H1 (cell line): ENCODE measurements around the gene NXPH1. TPM values are rescaled to one million over a fixed set of nuclear protein-coding genes. Genes with fewer than 3 reads are reported as not detected.

ENCODE experiments used
- CTCF ChIA-PET: fragments of 300-600 bp; sonication (Branson Sonifier 250); formaldehyde crosslinking; loops from one replicate; lab custom pipeline; 2021; ENCODE audit not compliant: partially characterized antibody; lab: Charles Lee
- POLR2A ChIA-PET: fragments of 300-600 bp; sonication (Branson Sonifier 250); formaldehyde crosslinking; loops from one replicate; lab custom pipeline; 2021; ENCODE audit warnings: inconsistent platforms; ENCODE audit not compliant: partially characterized antibody; lab: Charles Lee
- DNase-seq, 2 experiments: peaks; one replicate each; pipeline versions ENCODE4 v3.0.0 to v3.0.0-alpha.2; 2010 to 2022; ENCODE audit warnings: low spot score in 2 of 2, low read depth in 1 of 2, mixed read lengths in 1 of 2
- FAIRE-seq: peaks from 2 replicates; lab custom pipeline; 2011; peaks lifted over from hg19 to GRCh38; lab: Jason Lieb, UNC
- H2AFZ ChIP-seq: 2 replicates; pipeline ENCODE4 v1.8.1; 2012; ENCODE audit warnings: low read length, inconsistent platforms
- H2AK5ac ChIP-seq: 2 replicates; pipeline ENCODE4 v1.6.1; 2013; ENCODE audit warnings: low read depth, low read length
- H2BK120ac ChIP-seq: replicated peaks from 2 replicates; pipeline ENCODE3; 2013; ENCODE audit warnings: low read depth, low read length, inconsistent platforms
- H2BK12ac ChIP-seq: 2 replicates; pipeline ENCODE4 v1.6.1; 2013; ENCODE audit warnings: low read depth, low read length
- H2BK15ac ChIP-seq: 2 replicates; pipeline ENCODE4 v1.6.1; 2013; ENCODE audit warnings: low read length
- H2BK20ac ChIP-seq: 2 replicates; pipeline ENCODE4 v1.6.1; 2013; ENCODE audit warnings: low read length
- H2BK5ac ChIP-seq: 2 replicates; pipeline ENCODE4 v1.6.1; 2013; ENCODE audit warnings: low read depth, low read length
- H3K14ac ChIP-seq: 2 replicates; pipeline ENCODE4 v1.6.1; 2013; ENCODE audit warnings: inconsistent platforms; ENCODE audit not compliant: insufficient read length
- H3K18ac ChIP-seq: 2 replicates; pipeline ENCODE4 v1.6.1; 2013; ENCODE audit warnings: low read length; ENCODE audit errors: extremely low read depth
- H3K23ac ChIP-seq: 2 replicates; pipeline ENCODE4 v1.6.1; 2013; ENCODE audit warnings: inconsistent platforms; ENCODE audit not compliant: insufficient read length
- H3K23me2 ChIP-seq: 2 replicates; pipeline ENCODE4 v1.6.1; 2013; ENCODE audit warnings: low read depth, low read length
- H3K27ac ChIP-seq: 2 replicates; pipeline ENCODE4 v1.6.1; 2011; ENCODE audit warnings: low read depth, low read length, inconsistent platforms
- H3K27me3 ChIP-seq, 4 experiments: replicated peaks in 1 of 4; 1 replicate in 1 of 4; 2 replicates in 3 of 4; pipeline versions ENCODE4 v1.6.1 to v1.8.1; 2011 to 2013; ENCODE audit warnings: low read length in 3 of 4, mild to moderate bottlenecking in 3 of 4, inconsistent platforms in 2 of 4, mixed read lengths in 2 of 4, moderate library complexity in 1 of 4; ENCODE audit not compliant: control insufficient read depth in 3 of 4, insufficient read depth in 3 of 4; ENCODE audit errors: extremely low read depth in 1 of 4
- H3K36me3 ChIP-seq, 4 experiments: 2 replicates each; pipeline versions ENCODE4 v1.6.1 to v1.8.1; 2011 to 2013; ENCODE audit warnings: mild to moderate bottlenecking in 4 of 4, low read length in 3 of 4, moderate library complexity in 2 of 4, control low read depth in 1 of 4, inconsistent platforms in 1 of 4; ENCODE audit not compliant: insufficient read depth in 4 of 4, control insufficient read depth in 2 of 4
- H3K4ac ChIP-seq: replicated peaks from 2 replicates; pipeline ENCODE3; 2013; ENCODE audit warnings: low read length, low read depth, mixed read lengths, inconsistent platforms; ENCODE audit not compliant: insufficient read length
- H3K4me1 ChIP-seq, 4 experiments: replicated peaks in 1 of 4; 1 replicate in 1 of 4; 2 replicates in 3 of 4; pipeline versions ENCODE4 v1.6.1 to v1.8.1; 2011 to 2013; ENCODE audit warnings: low read length in 3 of 4, inconsistent platforms in 2 of 4, mixed read lengths in 1 of 4; ENCODE audit not compliant: insufficient read depth in 4 of 4, control insufficient read depth in 3 of 4
- H3K4me2 ChIP-seq, 2 experiments: 2 replicates each; pipeline versions ENCODE4 v1.6.1 to v1.8.1; 2011 to 2013; ENCODE audit warnings: low read depth in 2 of 2, low read length in 2 of 2, control low read depth in 1 of 2, inconsistent platforms in 1 of 2, mild to moderate bottlenecking in 1 of 2; ENCODE audit not compliant: insufficient read depth in 1 of 2
- H3K4me3 ChIP-seq, 4 experiments: fragments of 200-600, 300-600 bp in 1 of 4; sonication (generic), shearing (Covaris generic), sonication (Bioruptor Twin) in 1 of 4; 2 replicates each; pipeline versions ENCODE4 v1.5.1 to v1.8.1; 2011 to 2016; ENCODE audit warnings: low read length in 4 of 4, low read depth in 3 of 4, control low read depth in 2 of 4, inconsistent platforms in 2 of 4, mild to moderate bottlenecking in 2 of 4, mixed read lengths in 1 of 4, moderate library complexity in 1 of 4; ENCODE audit not compliant: insufficient read depth in 2 of 4; ENCODE audit errors: extremely low read depth in 1 of 4
- H3K56ac ChIP-seq: replicated peaks from 2 replicates; pipeline ENCODE3; 2013; ENCODE audit warnings: low read depth, mild to moderate bottlenecking, mixed read lengths, low read length, inconsistent platforms; ENCODE audit not compliant: insufficient read length
- H3K79me1 ChIP-seq: 2 replicates; pipeline ENCODE4 v1.6.1; 2013; ENCODE audit warnings: low read depth, low read length, control low read depth
- H3K79me2 ChIP-seq, 2 experiments: 2 replicates each; pipeline versions ENCODE4 v1.6.1 to v1.8.1; 2012 to 2013; ENCODE audit warnings: low read length in 2 of 2, mild to moderate bottlenecking in 2 of 2, inconsistent platforms in 1 of 2; ENCODE audit not compliant: insufficient read depth in 2 of 2, control insufficient read depth in 1 of 2
- H3K9ac ChIP-seq, 4 experiments: replicated peaks in 1 of 4; 1 replicate in 1 of 4; 2 replicates in 3 of 4; pipeline versions ENCODE4 v1.6.1 to v1.8.1; 2011 to 2013; ENCODE audit warnings: low read depth in 3 of 4, low read length in 3 of 4, control low read depth in 2 of 4, mild to moderate bottlenecking in 2 of 4, moderate library complexity in 2 of 4, inconsistent platforms in 1 of 4; ENCODE audit errors: extremely low read depth in 1 of 4
- H3K9me3 ChIP-seq, 2 experiments: 2 replicates each; pipeline versions ENCODE4 v1.6.1 to v1.8.1; 2012 to 2013; ENCODE audit warnings: mild to moderate bottlenecking in 2 of 2, moderate library complexity in 2 of 2, control low read depth in 1 of 2, inconsistent platforms in 1 of 2, low read depth in 1 of 2, low read length in 1 of 2, mixed read lengths in 1 of 2; ENCODE audit not compliant: insufficient read depth in 2 of 2
- H4K20me1 ChIP-seq, 2 experiments: replicated peaks in 1 of 2; 2 replicates each; pipeline versions ENCODE3 to v1.8.1; 2011 to 2013; ENCODE audit warnings: inconsistent platforms in 2 of 2, low read length in 2 of 2, mild to moderate bottlenecking in 1 of 2; ENCODE audit not compliant: insufficient read depth in 2 of 2, control insufficient read depth in 1 of 2
- H4K5ac ChIP-seq: 2 replicates; pipeline ENCODE4 v1.6.1; 2013; ENCODE audit warnings: low read length, low read depth, mixed read lengths, inconsistent platforms; ENCODE audit not compliant: insufficient read length
- H4K8ac ChIP-seq: 2 replicates; pipeline ENCODE4 v1.8.0; 2013; ENCODE audit warnings: mild to moderate bottlenecking, moderate library complexity, low read length, inconsistent platforms; ENCODE audit not compliant: insufficient read depth; ENCODE audit errors: extremely low read depth
- H4K91ac ChIP-seq: replicated peaks from 2 replicates; pipeline ENCODE3; 2013; ENCODE audit warnings: low read length, mixed read lengths, inconsistent platforms; ENCODE audit not compliant: insufficient read length
- ASH2L ChIP-seq: fragments of 200-600, 300-600 bp; sonication (generic); IDR thresholded peaks from one replicate; pipeline ENCODE4 v1.7.1; 2017; ENCODE audit warnings: low read length
- CBX8 ChIP-seq: fragments of 300-800, 300-1000 bp; sonication (generic); IDR thresholded peaks from 2 replicates; pipeline ENCODE4 v1.7.1; 2016; ENCODE audit warnings: low read depth, low read length, borderline replicate concordance
- HDAC2 ChIP-seq, 2 experiments: fragments of 300-600 bp in 1 of 2; sonication (generic) in 1 of 2; IDR thresholded peaks; 2 replicates each; pipeline ENCODE4 v1.6.1; 2011 to 2012; ENCODE audit warnings: low read depth in 2 of 2, low read length in 2 of 2, mild to moderate bottlenecking in 2 of 2, moderate library complexity in 2 of 2, borderline replicate concordance in 1 of 2, inconsistent platforms in 1 of 2
- JUND ChIP-seq: IDR thresholded peaks from 2 replicates; pipeline ENCODE4 v1.6.1; 2011; ENCODE audit warnings: mild to moderate bottlenecking, improper control_type of control experiment, low read length
- SAP30 ChIP-seq: fragments of 300-600 bp; sonication (generic); IDR thresholded peaks from 2 replicates; pipeline ENCODE4 v1.7.1; 2012; ENCODE audit warnings: low read length, moderate library complexity, mild to moderate bottlenecking, inconsistent platforms; ENCODE audit not compliant: insufficient read depth, insufficient replicate concordance
- SP2 ChIP-seq: IDR thresholded peaks from 2 replicates; pipeline ENCODE4 v1.6.1; 2012; ENCODE audit warnings: mild to moderate bottlenecking, low read length, inconsistent platforms
- TCF12 ChIP-seq: IDR thresholded peaks from 2 replicates; pipeline ENCODE4 v1.6.1; 2011; ENCODE audit warnings: low read depth, mild to moderate bottlenecking, low read length
- YY1 ChIP-seq: IDR thresholded peaks from 2 replicates; pipeline ENCODE4 v1.6.1; 2011; ENCODE audit warnings: low read depth, mild to moderate bottlenecking, low read length
- ZNF274 ChIP-seq: IDR thresholded peaks from 2 replicates; pipeline ENCODE4 v1.7.0; 2012; ENCODE audit warnings: low read length, borderline replicate concordance; ENCODE audit errors: extremely low read depth
- WGBS, 2 experiments: shearing (Covaris generic) in 1 of 2; methylation state at CpG; one replicate each; pipeline versions ENCODE4 v1.1.6 to v1.1.7; 2013 to 2015; ENCODE audit warnings: low lambda C conversion rate in 2 of 2, mixed read lengths in 2 of 2, inconsistent platforms in 1 of 2, low coverage in 1 of 2, missing lambda C conversion rate in 1 of 2; ENCODE audit not compliant: insufficient replicate concordance in 2 of 2, insufficient coverage in 1 of 2, insufficient read length in 1 of 2; ENCODE audit errors: extremely low coverage in 1 of 2, missing lambda C conversion rate in 1 of 2; 5-methylcytosine and 5-hydroxymethylcytosine counted together
- polyA plus RNA-seq, 7 experiments: library from polyadenylated mRNA; depleted of rRNA in 3 of 7; stranded (reverse) in 5 of 7; unstranded in 2 of 7; fragments of >200 nt in 5 of 7; fragments of 200-250 nt in 2 of 7; gene quantifications; 1 replicate in 5 of 7; 2 replicates in 1 of 7; 4 replicates in 1 of 7; pipeline versions ENCODE4 v1.2.1 to v1.2.3, GENCODE V29; 2011 to 2013; ENCODE audit warnings: missing spikeins in 2 of 7, mixed read lengths in 2 of 7
- total RNA-seq: library from RNA; stranded (reverse); fragmentation: NEBNext Ultra II Directional; extraction: Animal tissue kit (Norgen Biotek cat#: 25700); gene quantifications from 2 replicates; pipeline ENCODE4 v1.2.1, GENCODE V29; 2021
- TF ChIP-seq, protein P1 (sequence below): IDR thresholded peaks from 2 replicates; pipeline ENCODE4 v1.6.1; 2012; ENCODE audit warnings: low read length, inconsistent platforms

The NXPH1 gene
- total and polyA plus RNA-seq, 2 of the 8 experiments (the other 6 are each of a cell fraction or from before 2014, with no cell fraction given) = 0.14 to 1.0 TPM

GRCh38 chr7:8564281-8564680, 130.9 kb downstream of the NXPH1 start:
- H2BK120ac ChIP-seq = no peak overlapping the region
- no peak overlapping the region for H2AK5ac ChIP-seq
- no peak overlapping the region for H4K91ac ChIP-seq
- H3K23me2 ChIP-seq = no peaks in the 10 kb centered on the region; the same call in 1 of the 2 replicates
- no peak overlapping the region for H2BK20ac ChIP-seq
- H4K8ac ChIP-seq = no peak overlapping the region
- CTCF ChIA-PET = interaction anchor here (0.7 to 0.9 kb wide), 3 partner anchors 16 to 145 kb away, joined by 3 read pairs; no protein-coding TSS in a partner anchor
- H3K4me2 ChIP-seq = no peak overlapping the region
- no peaks in the 10 kb centered on the region for H3K79me2 ChIP-seq
- POLR2A ChIA-PET = no interaction called here
- no peak overlapping the region for H3K14ac ChIP-seq
- no peaks in the 10 kb centered on the region for H3K79me1 ChIP-seq
- peaks cover 0 to 10% (median 6%) of the 10 kb centered on the region in 4 experiments; a peak in 4 of 7 replicates for H3K4me1 ChIP-seq
- H2BK15ac ChIP-seq = no peak overlapping the region
- no peak overlapping the region for H3K4ac ChIP-seq
- no peaks in the 10 kb centered on the region for H3K36me3 ChIP-seq
- H3K9me3 ChIP-seq = no peaks in the 10 kb centered on the region
- no peak overlapping the region for H3K9ac ChIP-seq
- H2BK5ac ChIP-seq = no peak overlapping the region
- no peak overlapping the region for H4K5ac ChIP-seq
- H3K4me3 ChIP-seq = no peak overlapping the region
- H2BK12ac ChIP-seq = no peak overlapping the region
- no peak overlapping the region for H3K18ac ChIP-seq
- H3K23ac ChIP-seq = no peak overlapping the region
- WGBS, 2 experiments = 96% methylated on average over 3 of the region's 3 CpGs; no CpG with 5 or more reads in 1 of the 2 experiments
- H3K56ac ChIP-seq = no peak overlapping the region
- H4K20me1 ChIP-seq = no peaks in the 10 kb centered on the region
- H3K27me3 ChIP-seq = no peaks in the 10 kb centered on the region
- no peak for TF ChIP-seq YY1
- no peak for TF ChIP-seq ZNF274
- TF ChIP-seq ASH2L = no peak
- TF ChIP-seq, protein P1, sequence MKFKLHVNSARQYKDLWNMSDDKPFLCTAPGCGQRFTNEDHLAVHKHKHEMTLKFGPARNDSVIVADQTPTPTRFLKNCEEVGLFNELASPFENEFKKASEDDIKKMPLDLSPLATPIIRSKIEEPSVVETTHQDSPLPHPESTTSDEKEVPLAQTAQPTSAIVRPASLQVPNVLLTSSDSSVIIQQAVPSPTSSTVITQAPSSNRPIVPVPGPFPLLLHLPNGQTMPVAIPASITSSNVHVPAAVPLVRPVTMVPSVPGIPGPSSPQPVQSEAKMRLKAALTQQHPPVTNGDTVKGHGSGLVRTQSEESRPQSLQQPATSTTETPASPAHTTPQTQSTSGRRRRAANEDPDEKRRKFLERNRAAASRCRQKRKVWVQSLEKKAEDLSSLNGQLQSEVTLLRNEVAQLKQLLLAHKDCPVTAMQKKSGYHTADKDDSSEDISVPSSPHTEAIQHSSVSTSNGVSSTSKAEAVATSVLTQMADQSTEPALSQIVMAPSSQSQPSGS = no peak
- no peak for TF ChIP-seq SP2
- no peak for TF ChIP-seq HDAC2 (IDR thresholded peaks at IDR 0.05; ENCODE audit: borderline replicate concordance in 1 of 2, low read depth in 2 of 2, low read length in 2 of 2)
- TF ChIP-seq SAP30 = no peak
- TF ChIP-seq TCF12 = no peak
- no peak for TF ChIP-seq JUND
- TF ChIP-seq CBX8 = no peak
- peak overlapping the region; percentile 27; the same call in 1 of the 2 replicates for H2AFZ ChIP-seq
- H3K27ac ChIP-seq = no peak overlapping the region
- DNase-seq (no peak), FAIRE-seq (no peak)
